ENCODE results near the gene SC5D.
A peak's percentile ranks its signal among the peaks of the same experiment; 100 is the strongest.

SC5D gene

GRCh38 chr11:121328176-121328966 lies 35.8 kb downstream of the SC5D start:
- TF ChIP-seq CTCF (conservative IDR thresholded peaks at IDR 0.05; ENCODE audit: low read depth, low read length) = no peak
- no peak overlapping the region for H3K4me3 ChIP-seq (ENCODE audit: low read length)
- DNase-seq (ENCODE audit: low read depth) = no peak

DNA sequence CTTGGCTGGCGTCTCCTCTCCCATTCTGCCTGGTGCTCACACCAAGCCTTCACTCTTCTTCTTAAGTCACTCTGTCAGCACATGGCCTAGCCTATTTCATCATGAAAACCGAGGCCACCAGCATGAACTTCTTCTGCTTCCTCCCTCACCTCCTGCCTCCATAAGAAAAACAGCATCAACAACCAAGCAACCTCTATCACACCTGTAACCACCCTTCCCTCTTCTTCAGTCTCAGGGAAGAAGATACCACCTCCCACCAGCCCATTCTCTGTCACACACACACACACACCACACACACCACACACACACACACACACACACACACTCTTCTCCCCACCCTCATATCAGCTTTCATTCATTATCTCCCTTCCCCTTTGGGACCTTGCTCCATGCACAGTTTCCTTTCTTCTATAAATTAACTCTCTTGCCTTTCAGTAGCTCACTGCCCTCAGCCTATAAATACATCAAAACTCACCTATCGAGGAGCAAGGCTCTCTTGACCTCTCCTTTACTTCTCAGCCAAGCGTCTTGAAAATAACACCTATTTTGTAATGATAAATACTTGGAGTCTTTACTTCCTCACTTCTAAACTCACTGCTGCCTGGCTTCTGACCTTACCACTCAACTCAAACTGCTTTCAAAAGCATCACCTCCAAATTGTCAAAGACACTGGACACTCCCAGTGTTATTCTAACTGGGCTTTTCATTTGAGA lies 36.6 kb downstream of the SC5D start:
- TF ChIP-seq CTCF (conservative IDR thresholded peaks at IDR 0.05; ENCODE audit: low read depth, low read length) = no peak
- DNase-seq (ENCODE audit: low read depth) = no peak
- no peak overlapping the region for H3K4me3 ChIP-seq (ENCODE audit: low read length)

GRCh38 chr11:121329781-121330395 lies 37.3 kb downstream of the SC5D start:
- TF ChIP-seq CTCF (conservative IDR thresholded peaks at IDR 0.05; ENCODE audit: low read depth, low read length) = no peak
- DNase-seq (ENCODE audit: low read depth) = no peak

GRCh38 chr11:121330614-121331435 lies 38.3 kb downstream of the SC5D start:
- TF ChIP-seq CTCF (conservative IDR thresholded peaks at IDR 0.05; ENCODE audit: low read depth, low read length) = no peak
- H3K4me3 ChIP-seq (ENCODE audit: low read length) = no peak overlapping the region
- no peak for DNase-seq (ENCODE audit: low read depth)

More at GRCh38 chr11:121329781-121330395, 37.3 kb downstream of the SC5D start:
- no peak overlapping the region for H3K4me3 ChIP-seq (ENCODE audit: low read length)

GRCh38 chr11:121334973-121335710 lies 42.6 kb downstream of the SC5D start:
- no peak for DNase-seq (ENCODE audit: low read depth)
- TF ChIP-seq CTCF (conservative IDR thresholded peaks at IDR 0.05; ENCODE audit: low read depth, low read length) = peak; percentile 29
- H3K4me3 ChIP-seq (ENCODE audit: low read length) = no peak overlapping the region

GRCh38 chr11:121336279-121336937 lies 43.8 kb downstream of the SC5D start:
- no peak for TF ChIP-seq CTCF (conservative IDR thresholded peaks at IDR 0.05; ENCODE audit: low read depth, low read length)
- DNase-seq (ENCODE audit: low read depth) = no peak
- no peak overlapping the region for H3K4me3 ChIP-seq (ENCODE audit: low read length)
